ENCODE results near the gene SUSD1. TPM values are rescaled to one million over a fixed set of nuclear protein-coding genes. Genes with fewer than 3 reads are reported as not detected.

Gene SUSD1
- total and polyA plus RNA-seq, 2 donors (not counting 3 experiments of a cell fraction or from before 2014, with no cell fraction given), result 33.1 to 37.8 TPM

DNA sequence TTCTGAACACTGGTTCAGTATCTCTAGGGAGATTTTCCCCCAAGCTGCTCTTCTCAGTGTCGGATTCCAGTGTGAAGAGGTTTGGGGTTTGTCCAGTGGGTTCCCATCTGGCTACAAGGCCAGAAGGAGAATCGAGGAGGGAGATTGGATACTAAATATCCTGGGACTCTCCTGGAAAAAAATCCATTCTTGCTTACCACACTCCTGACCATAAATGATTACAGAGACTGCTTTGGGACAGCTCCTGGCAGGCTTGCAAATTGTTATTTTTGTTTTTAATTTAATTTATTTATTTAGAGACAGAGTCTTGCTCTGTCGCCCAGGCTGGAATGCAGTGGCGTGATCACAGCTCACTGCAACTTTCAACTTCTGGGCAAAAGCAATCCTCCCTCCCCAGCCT lies 4.7 kb upstream of the SUSD1 start:
- CTCF ChIA-PET, result interaction anchor here (1.0 kb wide), 1 partner anchor 34 kb away, joined by 3 read pairs; no protein-coding TSS in a partner anchor
- H3K79me2 ChIP-seq (ENCODE audit: control insufficient read depth, insufficient read depth, low read length), result no peaks in the 10 kb centered on the region
- no peaks in the 10 kb centered on the region for H3K9me1 ChIP-seq (replicated peaks; ENCODE audit: control insufficient read depth, extremely low read depth, insufficient read depth, low read length)
- DNase-seq (ENCODE audit: low read depth, low spot score), result no peak
- H3K4me3 ChIP-seq (replicated peaks in 1 of 3; ENCODE audit: insufficient read depth in 1 of 3, low read depth in 1 of 3, low read length in 3 of 3), result no peak overlapping the region
- H3K27ac ChIP-seq (ENCODE audit: insufficient read depth, low read depth, low read length), result no peak overlapping the region
- TF ChIP-seq FOS (IDR thresholded peaks at IDR 0.05; ENCODE audit: borderline replicate concordance, insufficient read depth, low read length) (no peak), EZH2 (IDR thresholded peaks at IDR 0.05; ENCODE audit: borderline replicate concordance, low read depth, low read length, severe bottlenecking) (no peak), JUN (IDR thresholded peaks at IDR 0.05; ENCODE audit: borderline replicate concordance, insufficient read depth, insufficient read length, low read depth) (no peak)
- no TSS peak for BruUV-seq (replicated peaks)
- no peak overlapping the region for H3K9ac ChIP-seq (replicated peaks; ENCODE audit: extremely low read depth, insufficient read depth, low read length)
- no peaks in the 10 kb centered on the region for H4K20me1 ChIP-seq (replicated peaks; ENCODE audit: control insufficient read depth, extremely low read depth, insufficient read depth, low read length)
- no peak for FAIRE-seq
- intact Hi-C loops (cut with micrococcal nuclease) (no loop called here), dilution Hi-C loops (cut with MboI; ENCODE audit: extremely low pct_ligation_motif_present, low sequenced_read_pairs) (no loop called here)
- H3K27me3 ChIP-seq (ENCODE audit: control insufficient read depth in 2 of 2, insufficient read depth in 2 of 2, low read length in 2 of 2), result no peaks in the 10 kb centered on the region
- H3K4me2 ChIP-seq (ENCODE audit: insufficient read depth, low read length), result no peak overlapping the region
- H3K9me3 ChIP-seq (replicated peaks; ENCODE audit: control insufficient read depth, insufficient read depth, low read length), result no peaks in the 10 kb centered on the region
- POLR2A ChIA-PET, result no interaction called here
- H3K4me1 ChIP-seq (ENCODE audit: control insufficient read depth, extremely low read depth, insufficient read depth, low read length), result peaks cover 7% of the 10 kb centered on the region
- H3K36me3 ChIP-seq (ENCODE audit: control insufficient read depth in 2 of 2, extremely low read depth in 1 of 2, insufficient read depth in 2 of 2, low read length in 2 of 2), result no peaks in the 10 kb centered on the region
- no peak overlapping the region for H2AFZ ChIP-seq (ENCODE audit: low read depth, low read length)

DNA sequence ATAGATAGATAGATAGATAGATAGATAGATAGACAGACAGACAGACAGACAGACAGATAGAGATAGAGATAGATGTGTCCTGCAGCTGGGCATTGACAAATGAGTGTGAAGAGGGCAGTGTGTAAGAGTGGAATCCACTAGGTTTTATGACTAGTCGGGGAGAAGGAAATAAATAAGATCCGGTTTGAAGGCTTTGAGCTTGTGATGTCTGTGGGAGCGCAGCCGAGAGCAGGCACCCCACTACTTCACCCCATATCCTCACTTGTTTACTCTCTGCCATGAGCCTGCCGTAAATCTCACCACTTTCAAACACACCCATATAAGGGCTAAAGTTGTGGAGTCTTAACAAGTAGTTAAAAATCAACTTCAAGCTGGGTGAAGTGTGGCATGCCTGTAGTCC lies 1.4 kb upstream of the SUSD1 start:
- no peaks in the 10 kb centered on the region for H3K27me3 ChIP-seq (ENCODE audit: control insufficient read depth in 2 of 2, insufficient read depth in 2 of 2, low read length in 2 of 2)
- BruUV-seq (replicated peaks), result no TSS peak
- DNase-seq (ENCODE audit: low read depth, low spot score) (no peak), FAIRE-seq (no peak)
- TF ChIP-seq, protein P1, sequence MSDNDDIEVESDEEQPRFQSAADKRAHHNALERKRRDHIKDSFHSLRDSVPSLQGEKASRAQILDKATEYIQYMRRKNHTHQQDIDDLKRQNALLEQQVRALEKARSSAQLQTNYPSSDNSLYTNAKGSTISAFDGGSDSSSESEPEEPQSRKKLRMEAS (IDR thresholded peaks at IDR 0.05; ENCODE audit: insufficient read depth, insufficient read length), result no peak
- no peak for TF ChIP-seq EZH2 (IDR thresholded peaks at IDR 0.05; ENCODE audit: borderline replicate concordance, low read depth, low read length, severe bottlenecking)
- H3K9ac ChIP-seq (replicated peaks; ENCODE audit: extremely low read depth, insufficient read depth, low read length), result no peak overlapping the region
- ChIA-PET POLR2A (no interaction called here), CTCF (interaction anchor here (0.7 to 1.6 kb wide), 7 partner anchors 13 to 157 kb away, joined by 3 read pairs; partner anchors contain the start of gene PTBP3)
- H3K9me3 ChIP-seq (replicated peaks; ENCODE audit: control insufficient read depth, insufficient read depth, low read length), result no peaks in the 10 kb centered on the region
- no peaks in the 10 kb centered on the region for H4K20me1 ChIP-seq (replicated peaks; ENCODE audit: control insufficient read depth, extremely low read depth, insufficient read depth, low read length)
- intact Hi-C loops (cut with micrococcal nuclease) (no loop called here), dilution Hi-C loops (cut with MboI; ENCODE audit: extremely low pct_ligation_motif_present, low sequenced_read_pairs) (no loop called here)
- no peak overlapping the region for H2AFZ ChIP-seq (ENCODE audit: low read depth, low read length)
- peaks cover 14% of the 10 kb centered on the region for H3K4me1 ChIP-seq (ENCODE audit: control insufficient read depth, extremely low read depth, insufficient read depth, low read length)
- no peak overlapping the region for H3K27ac ChIP-seq (ENCODE audit: insufficient read depth, low read depth, low read length)
- H3K4me3 ChIP-seq (replicated peaks in 1 of 3; ENCODE audit: insufficient read depth in 1 of 3, low read depth in 1 of 3, low read length in 3 of 3), result no peak overlapping the region
- no peaks in the 10 kb centered on the region for H3K9me1 ChIP-seq (replicated peaks; ENCODE audit: control insufficient read depth, extremely low read depth, insufficient read depth, low read length)
- H3K79me2 ChIP-seq (ENCODE audit: control insufficient read depth, insufficient read depth, low read length), result peaks cover 16% of the 10 kb centered on the region
- H3K36me3 ChIP-seq (ENCODE audit: control insufficient read depth in 2 of 2, extremely low read depth in 1 of 2, insufficient read depth in 2 of 2, low read length in 2 of 2), result no peaks in the 10 kb centered on the region
- H3K4me2 ChIP-seq (ENCODE audit: insufficient read depth, low read length), result no peak overlapping the region

Data from endothelial cell of umbilical vein (primary cell).